Fibroblast of lung (primary cell): ENCODE data around the gene RGS3.

Experiments used
- CTCF ChIP-seq, 2 donors: IDR thresholded peaks in 1 of 2; conservative IDR thresholded peaks in 1 of 2; 1 replicate in 1 of 2; 2 replicates in 1 of 2; pipeline ENCODE4 v1.5.1; 2011 to 2012; ENCODE audit warnings: low read length in 2 of 2, control low read depth in 1 of 2, inconsistent platforms in 1 of 2, low read depth in 1 of 2, mild to moderate bottlenecking in 1 of 2
- EZH2 ChIP-seq: IDR thresholded peaks from 2 replicates; pipeline ENCODE4 v1.5.1; 2012; ENCODE audit warnings: low read length, control low read depth, mild to moderate bottlenecking; ENCODE audit errors: missing control alignments

GRCh38 chr9:113588242-113588810, 124.8 kb downstream of the RGS3 start:
- TF ChIP-seq CTCF (conservative IDR thresholded peaks at IDR 0.05 in 1 of 2, IDR thresholded peaks at IDR 0.05 in 1 of 2; ENCODE audit: low read depth in 1 of 2, low read length in 2 of 2) (no peak), EZH2 (no peak)
